Measurements from ENCODE around the gene DYRK1A.
"Not testable (repeated sequence)": the region's sequence is repeated elsewhere in the genome, so short reads cannot be mapped to it uniquely, and the experiment has no call there.

DNA sequence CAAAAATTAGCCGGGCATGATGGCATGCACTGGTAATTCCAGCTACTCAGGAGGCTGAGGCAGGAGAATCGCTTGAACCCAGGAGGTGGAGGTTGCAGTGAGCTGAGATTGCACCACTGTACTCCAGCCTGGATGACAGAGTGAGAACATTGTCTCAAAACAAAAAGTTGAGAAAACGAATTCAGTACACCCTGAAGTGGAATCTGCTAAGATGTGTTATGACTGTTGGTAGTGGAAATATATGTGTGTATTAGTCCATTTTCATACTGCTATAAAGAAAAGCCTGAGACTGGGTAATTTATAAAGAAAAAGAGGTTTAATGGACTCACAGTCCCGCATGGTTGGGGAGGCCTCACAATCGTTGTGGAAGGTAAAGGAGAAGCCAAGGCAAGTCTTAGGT lies 158.4 kb downstream of the DYRK1A start:
- TF ChIP-seq POLR2A (IDR thresholded peaks at IDR 0.05); CTCF (IDR thresholded peaks at IDR 0.05); POLR2AphosphoS5 (IDR thresholded peaks at IDR 0.05); EP300 (IDR thresholded peaks at IDR 0.05; ENCODE audit: low read depth): not testable (repeated sequence)

All from transverse colon (tissue), 4 donors.